DMS53 treated with DMSO at 0.1 percent for 48 hours (cell line): ENCODE measurements around the gene ZNF692.
"Not testable (repeated sequence)": the region's sequence is repeated elsewhere in the genome, so short reads cannot be mapped to it uniquely, and the experiment has no call there.

Source experiments
- DNase-seq: peaks from one replicate; lab custom pipeline; 2025; ENCODE audit not compliant: unreplicated experiment; lab: John Stamatoyannopoulos, UW

ZNF692 gene, protein sequence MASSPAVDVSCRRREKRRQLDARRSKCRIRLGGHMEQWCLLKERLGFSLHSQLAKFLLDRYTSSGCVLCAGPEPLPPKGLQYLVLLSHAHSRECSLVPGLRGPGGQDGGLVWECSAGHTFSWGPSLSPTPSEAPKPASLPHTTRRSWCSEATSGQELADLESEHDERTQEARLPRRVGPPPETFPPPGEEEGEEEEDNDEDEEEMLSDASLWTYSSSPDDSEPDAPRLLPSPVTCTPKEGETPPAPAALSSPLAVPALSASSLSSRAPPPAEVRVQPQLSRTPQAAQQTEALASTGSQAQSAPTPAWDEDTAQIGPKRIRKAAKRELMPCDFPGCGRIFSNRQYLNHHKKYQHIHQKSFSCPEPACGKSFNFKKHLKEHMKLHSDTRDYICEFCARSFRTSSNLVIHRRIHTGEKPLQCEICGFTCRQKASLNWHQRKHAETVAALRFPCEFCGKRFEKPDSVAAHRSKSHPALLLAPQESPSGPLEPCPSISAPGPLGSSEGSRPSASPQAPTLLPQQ

DNA sequence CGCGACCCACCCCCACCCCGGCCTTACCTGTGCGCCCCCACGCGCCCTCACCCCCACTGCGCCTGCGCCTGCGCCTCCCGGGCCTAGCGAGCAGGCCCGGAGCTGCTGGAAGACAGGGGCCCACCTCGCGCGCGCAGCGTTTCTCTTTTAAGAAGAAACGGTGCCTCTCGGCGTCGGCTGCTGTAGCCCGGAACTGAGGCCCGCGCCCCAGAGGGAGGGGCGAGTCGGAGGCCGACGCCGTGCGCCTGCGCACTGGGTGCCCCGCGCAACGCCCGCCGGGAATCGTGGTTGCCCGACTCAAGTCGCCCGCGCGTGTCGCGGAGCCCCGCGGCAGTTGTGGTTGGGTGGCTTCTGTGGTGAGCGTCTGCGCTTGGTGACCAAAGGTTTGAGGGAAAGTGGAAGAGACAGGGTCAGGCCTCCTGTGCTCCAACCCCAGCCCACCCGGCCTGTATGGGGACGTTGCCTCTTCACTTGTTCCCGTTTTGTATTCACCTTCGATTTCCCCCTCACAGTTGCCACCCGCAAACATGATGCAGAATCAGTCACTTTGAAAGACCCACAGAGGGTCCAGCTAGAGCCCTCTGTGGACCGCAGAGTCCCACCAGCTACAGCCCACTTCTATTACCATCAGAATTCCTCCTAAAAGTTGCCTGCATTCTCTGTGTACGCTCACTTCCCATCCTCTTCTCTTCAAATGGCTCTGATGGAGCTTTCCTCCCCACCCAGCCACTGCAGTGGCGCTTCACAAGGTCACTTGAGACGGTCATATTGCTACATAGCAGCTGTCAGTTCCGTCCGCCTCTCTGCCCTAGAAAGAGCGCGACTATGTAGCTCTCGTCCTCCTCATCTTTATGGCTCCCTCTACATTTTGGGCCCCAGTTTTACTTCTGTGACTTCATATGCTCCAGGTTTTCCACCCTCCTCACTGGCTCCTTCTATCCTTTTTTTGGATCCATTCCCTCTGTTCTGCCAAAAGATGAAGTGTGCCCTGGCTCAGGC, at the start of gene ZNF692:
Gene ZNF692 (minus strand): TSS at position 195 of the 999 bp plus-strand sequence. CDS start 776 bp downstream, outside the sequence.
- peak; percentile 95 for DNase-seq

DNA sequence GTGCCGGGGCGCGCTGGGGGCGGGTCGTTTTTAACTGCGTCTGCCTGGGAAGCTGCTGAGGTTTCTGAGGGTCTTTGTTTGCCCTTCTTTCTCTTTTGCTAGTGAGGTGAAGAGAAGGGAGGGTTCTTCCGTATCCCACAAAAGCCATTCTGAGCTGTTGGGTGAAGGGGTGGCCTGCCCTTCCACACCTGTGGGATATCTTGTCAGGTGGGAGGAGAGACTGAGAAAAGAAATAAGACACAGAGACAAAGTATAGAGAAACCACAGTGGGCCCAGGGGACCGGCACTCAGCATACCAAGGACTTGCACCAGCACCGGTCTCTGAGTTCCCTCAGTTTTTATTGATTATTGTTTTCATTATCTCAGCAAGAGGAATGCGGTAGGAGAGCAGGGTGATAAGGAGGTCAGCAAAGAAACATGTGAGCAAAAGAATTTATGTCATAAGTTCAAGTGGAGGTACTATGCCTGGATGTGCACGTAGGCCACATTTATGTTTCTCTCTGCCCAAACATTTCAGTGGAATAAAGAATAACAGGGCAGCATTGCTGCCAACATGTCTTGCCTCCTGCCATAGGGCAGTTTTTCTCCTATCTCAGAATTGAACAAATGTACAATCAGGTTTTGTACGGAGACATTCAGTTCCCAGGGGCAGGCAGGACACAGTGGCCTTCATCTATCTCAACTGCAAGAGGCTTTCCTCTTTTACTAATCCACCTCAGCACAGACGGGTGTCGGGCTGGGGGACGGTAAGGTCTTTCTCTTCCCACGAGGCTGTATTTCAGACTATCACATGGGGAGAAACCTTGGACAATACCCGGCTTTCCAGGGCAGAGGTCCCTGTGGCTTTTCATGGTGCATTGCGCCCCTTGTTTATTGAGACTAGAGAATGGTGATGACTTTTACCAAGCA, 48.1 kb upstream of the ZNF692 start:
- DNase-seq: no peak

DNA sequence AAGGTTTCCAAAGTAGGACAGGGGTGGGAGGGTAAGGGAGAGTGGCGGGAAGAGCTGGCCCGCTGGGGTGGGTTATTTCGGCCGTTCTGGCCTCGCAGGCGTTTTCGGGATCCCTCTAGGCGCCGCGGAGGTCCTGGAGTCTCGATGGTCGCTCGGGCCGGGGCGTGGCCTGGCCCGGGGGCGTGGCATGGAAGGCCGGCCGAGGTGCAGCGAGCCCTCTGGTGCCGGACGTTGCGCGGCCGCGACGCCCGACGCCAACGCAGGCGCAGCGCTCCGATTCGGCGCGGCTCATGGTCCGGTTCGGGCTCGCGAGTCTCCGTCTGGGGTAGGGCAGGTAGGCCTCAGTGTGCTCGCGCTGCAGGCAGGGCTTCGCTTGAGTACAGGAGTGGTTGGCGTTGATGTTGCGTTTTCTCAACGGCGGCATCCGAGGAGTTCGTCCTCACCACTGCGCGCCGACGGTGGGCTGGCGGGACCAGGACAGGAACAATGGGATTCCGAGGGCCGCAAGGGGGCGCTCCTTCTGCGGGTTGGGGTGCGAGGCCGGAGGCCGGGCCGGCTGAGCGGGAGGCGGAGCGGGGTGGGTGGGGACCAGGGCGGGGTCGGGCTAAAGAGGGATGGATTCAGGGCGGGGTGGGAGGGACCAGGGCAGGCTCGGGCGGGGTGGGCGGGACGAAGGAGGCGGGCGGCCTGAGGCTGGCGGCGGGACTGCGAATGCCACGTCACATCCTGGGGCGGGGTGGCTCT, 47.3 kb upstream of the ZNF692 start, which contains the start of gene PGBD2:
Gene PGBD2 (plus strand): TSS at position 227 of the 744 bp plus-strand sequence. CDS start 7,628 bp downstream, outside the sequence.
- peak; percentile 82 for DNase-seq

DNA sequence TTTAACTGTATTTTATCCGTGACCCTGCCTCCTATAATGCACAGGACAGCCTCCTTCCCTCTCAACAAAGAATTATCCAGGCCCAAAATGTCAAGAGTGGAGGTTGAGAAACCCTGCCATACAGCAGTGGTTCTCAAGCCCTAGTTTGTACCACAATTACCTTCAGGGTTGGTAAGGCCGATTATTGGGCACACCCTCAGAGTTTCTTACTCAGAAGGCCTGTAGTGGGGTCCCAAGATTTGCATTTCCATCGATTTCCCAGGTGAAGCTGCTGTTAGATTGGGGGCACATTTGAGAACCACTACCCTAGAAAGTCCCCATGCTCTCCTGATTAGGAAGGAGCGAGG, 46.8 kb upstream of the ZNF692 start:
- DNase-seq: no peak

DNA sequence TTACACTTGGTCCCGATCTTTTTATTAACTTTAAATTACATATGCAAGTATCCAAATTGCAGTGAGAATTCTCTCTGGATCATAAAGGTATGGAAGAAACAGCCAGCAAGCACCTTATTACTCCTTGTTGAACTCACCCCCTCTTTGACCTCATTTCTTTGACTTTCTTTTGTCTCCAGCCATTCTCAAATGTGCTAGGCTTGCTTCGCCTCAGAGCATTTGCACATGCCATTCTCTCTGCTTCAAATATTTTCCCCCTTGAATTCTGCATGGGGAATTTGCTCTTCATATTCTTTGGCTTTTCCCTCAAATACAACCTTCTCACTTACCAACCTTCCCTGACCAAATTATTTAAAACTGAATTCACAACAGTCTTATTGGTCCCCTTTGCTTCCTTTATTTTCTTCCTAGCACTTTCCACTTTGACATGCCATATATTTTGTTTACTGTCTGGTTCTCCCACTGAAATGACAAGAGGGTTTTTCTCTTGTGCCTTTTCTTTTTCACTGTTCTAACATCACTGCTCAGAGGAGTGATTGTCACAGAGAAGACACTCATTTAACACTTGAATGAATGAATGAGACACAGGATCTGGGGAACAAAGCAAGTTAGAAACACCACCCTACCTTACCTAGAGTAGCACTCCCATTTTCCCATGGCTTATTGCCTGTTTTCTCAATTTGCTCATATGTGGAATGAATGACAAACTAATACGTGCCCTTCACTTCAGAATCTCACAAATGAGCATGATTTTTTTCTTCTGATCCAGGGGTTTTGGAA, 45.7 kb upstream of the ZNF692 start:
- no peak for DNase-seq

DNA sequence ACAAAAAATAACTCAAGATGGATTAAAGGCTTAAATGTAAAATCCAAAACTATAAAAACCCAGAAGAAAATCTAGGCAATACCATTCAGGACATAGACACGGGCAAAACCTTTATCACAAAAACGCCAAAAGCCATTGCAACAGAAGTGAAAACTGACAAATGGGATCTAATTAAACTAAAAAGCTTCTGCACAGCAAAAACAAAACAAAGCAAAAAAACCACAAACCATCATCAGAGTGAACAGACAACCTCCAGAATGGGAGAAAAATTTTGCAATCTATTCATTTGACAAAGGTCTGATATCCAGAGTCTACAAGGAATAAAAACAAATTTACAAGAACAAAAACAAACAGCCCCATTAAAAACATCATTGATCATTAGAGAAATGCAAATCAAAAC, 42.7 kb upstream of the ZNF692 start:
- no peak for DNase-seq

DNA sequence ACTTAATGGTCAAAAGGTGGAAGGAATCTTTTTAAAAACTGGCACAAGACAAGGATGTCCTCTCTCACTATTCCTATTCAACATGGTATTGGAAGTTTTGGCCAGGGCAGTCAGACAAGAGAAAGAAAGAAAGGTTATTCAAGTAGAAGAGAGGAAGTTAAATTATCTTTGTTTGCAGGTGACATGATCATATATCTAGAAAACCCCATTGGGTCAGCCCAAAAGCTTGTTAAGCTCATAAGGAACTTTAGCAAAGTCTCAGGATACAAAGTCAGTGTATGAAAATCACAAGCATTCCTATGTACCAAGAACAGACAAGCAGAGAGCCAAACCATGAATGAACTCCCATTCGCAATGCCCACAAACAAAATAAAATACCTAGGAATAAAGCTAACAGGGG, 41.8 kb upstream of the ZNF692 start:
- DNase-seq: no peak

DNA sequence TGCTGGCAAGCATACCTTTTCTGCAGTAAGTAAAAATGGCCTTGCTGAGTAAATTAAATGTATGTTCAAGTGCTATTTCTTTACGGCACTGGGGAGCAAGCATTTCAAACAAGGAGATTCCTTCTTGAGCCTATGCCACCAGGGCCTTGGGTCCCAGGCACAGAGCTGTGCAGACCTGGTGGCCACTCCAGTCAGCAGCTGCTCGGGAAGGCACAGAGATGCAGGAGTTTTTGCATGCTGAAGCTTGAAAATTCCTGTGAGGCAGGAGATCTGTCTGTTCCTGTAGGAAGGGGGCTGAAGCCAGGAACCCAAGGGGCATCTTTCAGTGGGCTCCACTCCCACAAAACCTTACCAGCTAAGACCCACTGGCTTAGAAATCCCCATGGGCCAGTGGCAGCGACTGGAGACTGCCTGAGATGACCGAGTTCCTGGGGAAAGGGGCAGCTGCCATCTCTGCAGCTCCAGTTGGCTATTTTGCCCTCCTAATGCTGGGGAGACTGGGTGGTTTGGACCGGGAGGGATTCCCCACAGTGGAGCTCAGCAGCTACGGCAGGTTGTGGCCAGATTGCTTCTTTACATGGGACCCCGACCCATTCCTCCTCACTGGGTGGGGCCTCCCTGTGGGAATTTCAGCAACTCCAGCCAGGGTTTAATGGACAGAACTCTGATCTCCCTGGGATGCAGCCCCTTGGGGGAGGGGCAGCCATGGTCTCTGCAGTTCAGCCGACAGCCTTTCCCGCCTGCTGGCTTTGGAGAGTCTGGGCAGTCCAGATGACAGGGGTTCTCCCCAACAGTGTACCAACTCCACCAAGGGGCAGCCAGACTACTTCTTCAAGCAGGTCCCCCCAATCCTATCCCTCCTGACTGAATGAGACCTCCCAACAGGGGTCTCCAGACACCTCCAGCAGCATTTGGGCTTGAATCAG, 38.8 kb upstream of the ZNF692 start:
- no peak for DNase-seq

DNA sequence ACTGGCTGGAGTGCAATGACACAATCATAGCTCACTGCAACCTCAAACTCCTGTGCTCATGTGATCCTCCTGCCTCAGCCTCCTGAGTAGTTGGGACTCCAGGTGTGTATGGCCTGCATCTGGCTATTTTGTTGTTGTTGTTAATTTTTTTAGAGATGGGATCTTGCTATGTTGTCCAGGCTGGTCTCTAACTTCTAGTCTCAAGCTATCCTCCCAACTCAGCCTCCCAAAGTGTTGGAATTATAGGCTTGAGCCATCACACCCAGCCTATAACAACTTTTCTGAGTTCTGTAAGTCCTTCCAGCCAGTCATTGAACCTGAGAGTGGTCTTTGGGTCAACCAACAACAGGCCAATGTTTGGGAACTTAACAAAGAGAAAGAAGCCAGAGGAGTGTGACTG, 36.0 kb upstream of the ZNF692 start:
- DNase-seq: no peak

DNA sequence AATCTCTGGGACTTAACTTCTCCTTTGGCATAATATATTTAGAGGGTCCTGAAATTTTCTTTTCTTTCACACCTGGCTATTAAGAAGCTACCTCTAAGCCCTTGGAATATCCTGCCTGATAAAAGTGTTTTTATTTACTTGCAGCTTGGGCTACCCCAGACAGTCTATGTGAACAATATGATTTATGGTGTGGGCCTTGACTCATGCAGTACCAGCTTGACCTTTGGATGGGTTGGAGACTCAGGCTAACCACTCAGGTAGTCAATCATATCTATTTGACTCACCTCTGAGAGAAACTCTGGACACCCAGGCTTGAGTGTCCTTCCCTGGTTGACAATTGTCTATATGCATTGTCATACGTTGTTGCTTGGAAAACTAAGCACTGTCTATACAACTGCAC, 33.7 kb upstream of the ZNF692 start:
- DNase-seq: no peak

DNA sequence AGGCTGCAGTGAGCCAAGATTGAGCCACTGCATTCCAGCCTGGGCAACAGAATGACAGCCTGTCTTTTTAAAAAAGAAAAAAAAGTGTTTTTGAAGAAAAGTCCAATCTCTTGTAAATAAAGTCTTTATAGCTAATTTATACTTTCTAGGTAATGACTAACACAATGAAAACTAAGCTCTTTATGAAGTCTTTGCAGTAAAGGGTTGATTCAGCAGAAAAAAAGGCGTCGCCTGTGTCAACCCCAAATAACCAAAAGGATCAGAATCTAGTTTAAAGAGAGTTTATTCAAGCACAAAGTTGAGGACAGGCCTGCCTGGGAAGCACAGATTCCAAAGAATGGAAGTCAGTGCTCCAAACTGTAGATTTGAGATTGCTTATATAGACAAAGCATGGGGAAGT, 32.9 kb upstream of the ZNF692 start:
- DNase-seq: no peak

DNA sequence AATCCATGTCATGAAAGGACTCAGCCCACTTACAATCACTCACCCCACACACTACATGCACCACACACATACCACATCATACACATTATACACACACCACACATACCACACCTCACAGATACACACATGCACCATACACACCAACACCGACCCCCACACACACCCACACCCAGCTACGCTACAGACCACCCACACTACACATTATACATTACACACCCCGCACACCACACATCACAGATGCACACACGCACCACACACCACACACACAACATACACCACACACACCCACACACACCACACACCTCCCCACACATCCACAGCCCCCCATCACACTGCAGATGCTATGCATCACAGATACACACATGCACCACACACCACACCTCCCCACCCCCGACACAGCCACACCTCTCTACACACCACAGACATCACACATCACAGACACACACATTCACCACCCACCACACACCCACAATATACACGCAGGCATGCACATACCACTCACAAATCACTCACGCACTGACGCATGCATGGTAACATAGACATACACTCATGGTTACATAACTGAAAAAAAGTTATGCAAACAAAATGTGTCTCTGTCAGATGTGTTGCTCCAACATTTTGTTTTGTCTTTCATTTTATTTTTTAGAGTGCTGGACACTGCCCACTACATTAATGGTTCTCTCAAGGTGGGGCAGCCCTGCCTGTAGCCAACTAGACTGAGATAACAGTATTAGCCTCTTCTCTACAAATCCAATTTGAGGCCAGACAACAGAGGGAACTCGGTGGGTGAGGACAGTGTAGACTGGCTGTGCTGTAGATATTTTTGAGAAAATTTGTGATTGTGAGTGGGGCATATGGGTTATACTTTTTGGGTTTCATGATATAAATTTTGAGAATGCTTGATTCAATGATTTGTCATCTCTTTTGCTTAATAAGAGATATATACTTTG, 31.9 kb upstream of the ZNF692 start:
- DNase-seq: no peak

DNA sequence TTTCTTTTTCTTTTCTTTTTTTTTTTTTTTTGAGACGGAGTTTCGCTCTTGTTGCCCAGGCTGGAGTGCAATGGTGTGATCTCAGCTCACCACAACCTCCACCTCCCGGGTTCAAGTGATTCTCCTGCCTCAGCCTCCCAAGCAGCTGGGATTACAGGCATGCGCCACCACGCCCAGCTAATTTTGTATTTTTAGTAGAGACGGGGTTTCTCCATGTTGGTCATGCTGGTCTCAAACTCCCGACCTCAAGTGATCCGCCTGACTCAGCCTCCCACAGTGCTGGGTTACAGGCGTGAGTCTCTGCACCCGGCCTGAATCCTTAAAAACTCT, 31.0 kb upstream of the ZNF692 start:
- DNase-seq: not testable (repeated sequence)

DNA sequence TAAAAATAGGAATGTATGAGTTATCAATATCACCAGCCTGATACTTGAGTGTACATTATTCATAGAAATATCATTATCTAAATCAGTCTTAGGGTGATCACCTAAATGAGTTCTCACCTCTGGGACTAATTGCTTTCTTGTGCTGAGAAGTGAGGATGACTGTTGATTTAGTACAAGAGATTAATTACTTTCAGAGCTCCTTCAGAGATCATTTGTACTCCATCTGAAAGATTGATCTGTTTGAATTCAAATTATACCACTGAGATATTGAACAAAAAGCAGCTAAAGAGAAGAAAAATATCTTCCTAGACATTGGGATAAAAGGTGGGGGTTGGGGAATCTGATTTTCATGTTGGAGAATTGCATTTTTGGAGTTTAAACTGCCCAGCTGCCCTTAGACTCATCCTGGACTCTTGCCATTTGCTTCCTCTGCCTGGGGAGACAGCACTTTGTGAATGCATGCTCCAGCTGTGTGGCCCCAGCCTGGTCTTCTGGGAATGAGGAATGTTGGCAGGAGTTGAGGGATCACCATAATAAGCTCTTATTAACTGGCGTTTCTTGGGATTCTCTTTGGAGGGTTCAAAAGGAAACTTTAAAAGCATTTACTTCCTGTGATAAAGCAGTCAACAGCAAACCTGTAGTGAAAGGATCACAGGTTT, 27.5 kb upstream of the ZNF692 start:
- DNase-seq: no peak

DNA sequence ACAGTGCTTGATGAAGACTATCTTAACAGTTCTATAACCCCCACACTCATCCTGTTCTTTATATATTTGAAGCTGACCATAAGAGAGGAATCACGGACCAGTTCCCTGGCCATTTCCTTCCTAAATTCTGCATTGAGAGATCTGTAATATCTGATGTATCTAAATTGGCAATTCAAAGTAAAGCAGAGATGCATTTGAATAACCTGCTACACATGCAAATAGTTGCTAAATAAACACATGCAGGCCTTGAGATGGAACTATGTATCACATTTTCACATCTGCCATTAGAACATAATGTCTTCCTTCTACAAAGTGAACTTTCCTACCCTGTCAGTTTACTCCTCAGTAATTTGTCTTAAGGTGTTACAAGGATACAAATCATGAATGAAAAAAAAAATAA, 26.8 kb upstream of the ZNF692 start:
- DNase-seq: no peak

DNA sequence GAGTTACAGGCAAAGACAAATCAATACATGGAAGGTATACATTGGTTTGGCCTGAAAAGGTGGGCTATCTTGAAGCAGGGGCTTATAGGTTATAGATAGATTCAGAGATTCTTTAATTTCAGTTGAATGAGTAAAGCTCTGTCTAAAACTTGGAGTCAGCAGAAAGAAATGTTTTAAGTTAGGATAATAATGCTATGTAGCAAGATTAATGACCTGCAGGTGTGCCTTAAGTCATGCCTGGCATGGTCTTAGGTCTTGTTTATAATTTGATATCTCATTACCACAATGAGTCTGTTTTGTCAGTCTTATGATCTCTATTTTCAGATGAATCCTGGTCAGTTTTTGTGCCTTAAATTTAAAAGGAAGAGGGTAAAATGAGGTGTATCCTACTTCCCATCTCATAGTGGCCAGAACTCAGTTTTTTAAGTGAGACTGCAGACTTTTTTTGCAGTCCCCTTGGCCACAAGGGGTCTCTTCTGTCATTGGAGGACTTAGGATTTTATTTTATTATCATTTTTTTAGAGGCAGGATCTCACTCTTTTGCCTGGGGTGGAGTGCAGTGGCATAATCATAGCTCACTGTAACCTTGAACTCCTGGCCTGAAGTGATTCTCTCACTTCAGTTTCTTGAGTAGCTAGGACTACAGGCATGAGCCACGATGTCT, 25.9 kb upstream of the ZNF692 start:
- DNase-seq: no peak
